ENCODE data around the gene TMPRSS11E. TPM values are rescaled to one million over a fixed set of nuclear protein-coding genes. Genes with fewer than 3 reads are reported as not detected.
"Not testable (repeated sequence)": the region's sequence is repeated elsewhere in the genome, so short reads cannot be mapped to it uniquely, and the experiment has no call there.

TMPRSS11E gene
- total RNA-seq, 1 experiment from 2014 or later = not detected

GRCh38 chr4:68406479-68406859 lies 40.8 kb upstream of the TMPRSS11E start:
- no peak for ATAC-seq
- Histone ChIP-seq H3K36me3 (ENCODE audit: control insufficient read depth, insufficient read depth, low read length) (no peaks in the 10 kb centered on the region), H3K4me1 (ENCODE audit: control insufficient read depth, insufficient read depth, low read length) (no peaks in the 10 kb centered on the region), H3K27ac (ENCODE audit: low read length) (no peak overlapping the region), H3K27me3 (ENCODE audit: control insufficient read depth, insufficient read depth, low read length) (no peaks in the 10 kb centered on the region), H3K4me3 (ENCODE audit: low read depth in 2 of 2, low read length in 2 of 2) (no peak overlapping the region), H3K9me3 (ENCODE audit: control insufficient read depth, insufficient read depth, low read depth, low read length) (no peaks in the 10 kb centered on the region)
- no peak for DNase-seq (ENCODE audit: low read depth, low spot score)
- intact Hi-C loops (cut with micrococcal nuclease; ENCODE audit: unreplicated experiment) (no loop called here), in situ Hi-C loops (cut with HindIII; ENCODE audit: low pct_unique_long_range_greater_than_20kb, low sequenced_read_pairs) (no loop called here)
- CTCF ChIA-PET = no interaction called here
- POLR2A ChIA-PET = no interaction called here
- TF ChIP-seq, protein P1, sequence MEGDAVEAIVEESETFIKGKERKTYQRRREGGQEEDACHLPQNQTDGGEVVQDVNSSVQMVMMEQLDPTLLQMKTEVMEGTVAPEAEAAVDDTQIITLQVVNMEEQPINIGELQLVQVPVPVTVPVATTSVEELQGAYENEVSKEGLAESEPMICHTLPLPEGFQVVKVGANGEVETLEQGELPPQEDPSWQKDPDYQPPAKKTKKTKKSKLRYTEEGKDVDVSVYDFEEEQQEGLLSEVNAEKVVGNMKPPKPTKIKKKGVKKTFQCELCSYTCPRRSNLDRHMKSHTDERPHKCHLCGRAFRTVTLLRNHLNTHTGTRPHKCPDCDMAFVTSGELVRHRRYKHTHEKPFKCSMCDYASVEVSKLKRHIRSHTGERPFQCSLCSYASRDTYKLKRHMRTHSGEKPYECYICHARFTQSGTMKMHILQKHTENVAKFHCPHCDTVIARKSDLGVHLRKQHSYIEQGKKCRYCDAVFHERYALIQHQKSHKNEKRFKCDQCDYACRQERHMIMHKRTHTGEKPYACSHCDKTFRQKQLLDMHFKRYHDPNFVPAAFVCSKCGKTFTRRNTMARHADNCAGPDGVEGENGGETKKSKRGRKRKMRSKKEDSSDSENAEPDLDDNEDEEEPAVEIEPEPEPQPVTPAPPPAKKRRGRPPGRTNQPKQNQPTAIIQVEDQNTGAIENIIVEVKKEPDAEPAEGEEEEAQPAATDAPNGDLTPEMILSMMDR (IDR thresholded peaks at IDR 0.05) = no peak
- TF ChIP-seq TCF7L2 (IDR thresholded peaks at IDR 0.05; ENCODE audit: low read depth, low read length) (no peak), SIN3A (IDR thresholded peaks at IDR 0.05; ENCODE audit: borderline replicate concordance, insufficient read depth, low read depth, low read length) (no peak), POLR2AphosphoS5 (IDR thresholded peaks at IDR 0.05; ENCODE audit: low read depth, low read length) (no peak)
- TF ChIP-seq, protein P2, sequence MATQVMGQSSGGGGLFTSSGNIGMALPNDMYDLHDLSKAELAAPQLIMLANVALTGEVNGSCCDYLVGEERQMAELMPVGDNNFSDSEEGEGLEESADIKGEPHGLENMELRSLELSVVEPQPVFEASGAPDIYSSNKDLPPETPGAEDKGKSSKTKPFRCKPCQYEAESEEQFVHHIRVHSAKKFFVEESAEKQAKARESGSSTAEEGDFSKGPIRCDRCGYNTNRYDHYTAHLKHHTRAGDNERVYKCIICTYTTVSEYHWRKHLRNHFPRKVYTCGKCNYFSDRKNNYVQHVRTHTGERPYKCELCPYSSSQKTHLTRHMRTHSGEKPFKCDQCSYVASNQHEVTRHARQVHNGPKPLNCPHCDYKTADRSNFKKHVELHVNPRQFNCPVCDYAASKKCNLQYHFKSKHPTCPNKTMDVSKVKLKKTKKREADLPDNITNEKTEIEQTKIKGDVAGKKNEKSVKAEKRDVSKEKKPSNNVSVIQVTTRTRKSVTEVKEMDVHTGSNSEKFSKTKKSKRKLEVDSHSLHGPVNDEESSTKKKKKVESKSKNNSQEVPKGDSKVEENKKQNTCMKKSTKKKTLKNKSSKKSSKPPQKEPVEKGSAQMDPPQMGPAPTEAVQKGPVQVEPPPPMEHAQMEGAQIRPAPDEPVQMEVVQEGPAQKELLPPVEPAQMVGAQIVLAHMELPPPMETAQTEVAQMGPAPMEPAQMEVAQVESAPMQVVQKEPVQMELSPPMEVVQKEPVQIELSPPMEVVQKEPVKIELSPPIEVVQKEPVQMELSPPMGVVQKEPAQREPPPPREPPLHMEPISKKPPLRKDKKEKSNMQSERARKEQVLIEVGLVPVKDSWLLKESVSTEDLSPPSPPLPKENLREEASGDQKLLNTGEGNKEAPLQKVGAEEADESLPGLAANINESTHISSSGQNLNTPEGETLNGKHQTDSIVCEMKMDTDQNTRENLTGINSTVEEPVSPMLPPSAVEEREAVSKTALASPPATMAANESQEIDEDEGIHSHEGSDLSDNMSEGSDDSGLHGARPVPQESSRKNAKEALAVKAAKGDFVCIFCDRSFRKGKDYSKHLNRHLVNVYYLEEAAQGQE (IDR thresholded peaks at IDR 0.05; ENCODE audit: insufficient read depth in 1 of 2, low read depth in 2 of 2, low read length in 1 of 2) = no peak
- BruUV-seq (replicated peaks) = no TSS peak

DNA sequence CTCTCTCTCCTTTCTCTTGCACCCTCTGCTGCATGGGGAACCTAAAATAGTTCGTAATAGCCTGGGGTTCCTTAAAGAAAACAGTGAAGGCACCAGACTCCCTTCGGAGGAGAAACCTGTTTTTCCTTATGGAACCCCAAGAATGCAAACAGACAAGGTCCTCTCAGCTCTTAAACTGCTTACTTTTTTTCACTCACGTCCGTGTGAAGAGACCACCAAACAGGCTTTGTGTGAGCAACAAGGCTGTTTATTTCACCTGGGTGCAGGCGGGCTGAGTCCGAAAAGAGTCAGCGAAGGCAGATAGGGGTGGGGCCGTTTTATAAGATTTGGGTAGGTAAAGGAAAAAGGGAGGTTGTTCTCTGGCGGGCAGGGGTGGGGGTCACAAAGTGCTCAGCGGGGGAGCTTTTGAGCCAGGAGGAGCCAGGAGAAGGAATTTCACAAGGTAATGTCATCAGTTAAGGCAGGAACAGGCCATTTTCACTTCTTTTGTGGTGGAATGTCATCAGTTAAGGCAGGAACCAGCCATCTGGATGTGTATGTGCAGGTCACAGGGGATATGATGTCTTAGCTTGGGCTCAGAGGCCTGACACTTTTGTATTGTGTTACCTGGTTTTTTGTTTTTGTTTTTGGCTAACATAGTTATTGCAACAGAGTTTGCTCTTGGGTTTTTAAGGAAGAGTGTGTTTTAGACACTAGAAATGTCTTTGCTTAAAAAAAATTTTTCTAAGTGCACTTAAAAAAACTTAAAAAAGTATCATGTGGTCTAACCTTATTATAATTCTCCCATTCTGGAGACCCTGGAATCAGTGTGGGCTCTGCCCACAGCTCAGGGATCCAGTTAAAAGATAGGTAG lies 40.0 kb upstream of the TMPRSS11E start:
- H3K4me1 ChIP-seq (ENCODE audit: control insufficient read depth, insufficient read depth, low read length); POLR2A ChIA-PET; H3K4me3 ChIP-seq (ENCODE audit: low read depth in 2 of 2, low read length in 2 of 2); H3K9me3 ChIP-seq (ENCODE audit: control insufficient read depth, insufficient read depth, low read depth, low read length); H3K27me3 ChIP-seq (ENCODE audit: control insufficient read depth, insufficient read depth, low read length); H3K27ac ChIP-seq (ENCODE audit: low read length); intact Hi-C loops (cut with micrococcal nuclease; ENCODE audit: unreplicated experiment); ATAC-seq; CTCF ChIA-PET; in situ Hi-C loops (cut with HindIII; ENCODE audit: low pct_unique_long_range_greater_than_20kb, low sequenced_read_pairs); BruUV-seq (replicated peaks); DNase-seq (ENCODE audit: low read depth, low spot score); H3K36me3 ChIP-seq (ENCODE audit: control insufficient read depth, insufficient read depth, low read length): not testable (repeated sequence)

- intact Hi-C loops (cut with micrococcal nuclease; ENCODE audit: unreplicated experiment) (no loop called here), in situ Hi-C loops (cut with HindIII; ENCODE audit: low pct_unique_long_range_greater_than_20kb, low sequenced_read_pairs) (no loop called here)
- H3K4me1 ChIP-seq (ENCODE audit: control insufficient read depth, insufficient read depth, low read length) = no peaks in the 10 kb centered on the region
- BruUV-seq (replicated peaks) = no TSS peak
- TF ChIP-seq POLR2AphosphoS5 (IDR thresholded peaks at IDR 0.05; ENCODE audit: low read depth, low read length) (no peak), TCF7L2 (IDR thresholded peaks at IDR 0.05; ENCODE audit: low read depth, low read length) (no peak)
- no peaks in the 10 kb centered on the region for H3K9me3 ChIP-seq (ENCODE audit: control insufficient read depth, insufficient read depth, low read depth, low read length)
- no peak overlapping the region for H3K27ac ChIP-seq (ENCODE audit: low read length)
- DNase-seq (ENCODE audit: low read depth, low spot score) = no peak
- H3K4me3 ChIP-seq (ENCODE audit: low read depth in 2 of 2, low read length in 2 of 2) = no peak overlapping the region
- ChIA-PET CTCF (no interaction called here), POLR2A (no interaction called here)
- H3K36me3 ChIP-seq (ENCODE audit: control insufficient read depth, insufficient read depth, low read length) = no peaks in the 10 kb centered on the region
- no peak for ATAC-seq
- H3K27me3 ChIP-seq (ENCODE audit: control insufficient read depth, insufficient read depth, low read length) = no peaks in the 10 kb centered on the region
Observed at GRCh38 chr4:68407868-68408190, 39.4 kb upstream of the TMPRSS11E start.
